ENCODE measurements around the gene CYFIP1. TPM values are rescaled to one million over a fixed set of nuclear protein-coding genes. Genes with fewer than 3 reads are reported as not detected.
A peak's percentile ranks its signal among the peaks of the same experiment; 100 is the strongest.

The CYFIP1 gene
- total and polyA plus RNA-seq, 2 of the 8 experiments (the other 6 are each of a cell fraction or from before 2014, with no cell fraction given): 38.6 to 81.7 TPM

- TF ChIP-seq ASH2L (IDR thresholded peaks at IDR 0.05; ENCODE audit: low read length): peak; percentile 99
- TF ChIP-seq, protein P1, sequence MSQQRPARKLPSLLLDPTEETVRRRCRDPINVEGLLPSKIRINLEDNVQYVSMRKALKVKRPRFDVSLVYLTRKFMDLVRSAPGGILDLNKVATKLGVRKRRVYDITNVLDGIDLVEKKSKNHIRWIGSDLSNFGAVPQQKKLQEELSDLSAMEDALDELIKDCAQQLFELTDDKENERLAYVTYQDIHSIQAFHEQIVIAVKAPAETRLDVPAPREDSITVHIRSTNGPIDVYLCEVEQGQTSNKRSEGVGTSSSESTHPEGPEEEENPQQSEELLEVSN (IDR thresholded peaks at IDR 0.05): peak; percentile 77
- TF ChIP-seq SIN3A (conservative IDR thresholded peaks at IDR 0.05 in 1 of 2, IDR thresholded peaks at IDR 0.05 in 1 of 2; ENCODE audit: low read depth in 1 of 2, low read length in 2 of 2): peak in 1 of 2 experiments; percentile 51; a peak in 1 of 4 replicates
- no peak for TF ChIP-seq GABPA (IDR thresholded peaks at IDR 0.05; ENCODE audit: borderline replicate concordance, insufficient read depth, low read length)
- TF ChIP-seq YY1 (IDR thresholded peaks at IDR 0.05; ENCODE audit: low read depth, low read length): no peak
- TF ChIP-seq SAP30 (IDR thresholded peaks at IDR 0.05; ENCODE audit: insufficient read depth, insufficient replicate concordance, low read length): no peak
- no peak for TF ChIP-seq BCL11A (IDR thresholded peaks at IDR 0.05; ENCODE audit: low read depth in 2 of 2, low read length in 2 of 2)
- TF ChIP-seq JUN (IDR thresholded peaks at IDR 0.05; ENCODE audit: low read depth, low read length): no peak
- no peak for TF ChIP-seq CBX5 (IDR thresholded peaks at IDR 0.05; ENCODE audit: low read depth, low read length)
- TF ChIP-seq CHD2 (IDR thresholded peaks at IDR 0.05; ENCODE audit: low read length): no peak
- no peak for TF ChIP-seq CTBP2 (IDR thresholded peaks at IDR 0.05; ENCODE audit: borderline replicate concordance, insufficient read depth, insufficient read length, low read length)
- peak; percentile 75; the same call in 1 of the 2 replicates for TF ChIP-seq GTF2F1 (IDR thresholded peaks at IDR 0.05; ENCODE audit: borderline replicate concordance, low read depth, low read length)
- peak in 1 of 2 experiments; percentile 10; a peak in 1 of 4 replicates for TF ChIP-seq RAD21 (IDR thresholded peaks at IDR 0.05 in 1 of 2, conservative IDR thresholded peaks at IDR 0.05 in 1 of 2; ENCODE audit: low read depth in 2 of 2, low read length in 2 of 2)
- TF ChIP-seq EGR1 (IDR thresholded peaks at IDR 0.05; ENCODE audit: borderline replicate concordance, low read depth, low read length): no peak
- TF ChIP-seq POLR2A (IDR thresholded peaks at IDR 0.05; ENCODE audit: control extremely low read depth in 1 of 2, low read depth in 2 of 2, low read length in 2 of 2): peak; percentile 75 to 83
- TF ChIP-seq HDAC2 (IDR thresholded peaks at IDR 0.05; ENCODE audit: borderline replicate concordance in 1 of 2, low read depth in 2 of 2, low read length in 2 of 2): peak in 1 of 2 experiments; percentile 52; a peak in 1 of 4 replicates
- TF ChIP-seq KDM5A (IDR thresholded peaks at IDR 0.05; ENCODE audit: low read length): peak; percentile 79; the same call in 1 of the 2 replicates
- peak; percentile 77 for TF ChIP-seq KDM4A (IDR thresholded peaks at IDR 0.05; ENCODE audit: low read depth, low read length, severe bottlenecking)
- no peak for TF ChIP-seq RFX5 (IDR thresholded peaks at IDR 0.05; ENCODE audit: borderline replicate concordance, low read depth, low read length)
- no peak for TF ChIP-seq SIRT6 (IDR thresholded peaks at IDR 0.05; ENCODE audit: low read length)
- peak; percentile 83 for TF ChIP-seq RBBP5 (IDR thresholded peaks at IDR 0.05; ENCODE audit: borderline replicate concordance, low read depth, low read length)
- TF ChIP-seq EP300 (IDR thresholded peaks at IDR 0.05; ENCODE audit: borderline replicate concordance in 1 of 2, low read depth in 2 of 2, low read length in 2 of 2): no peak; a peak in 1 of 3 replicates
Observed at GRCh38 chr15:22838292-22839042, 141.7 kb downstream of the CYFIP1 start, which contains the start of gene NIPA2 (continued).

Measured in H1 (cell line).